ENCODE results near the gene YEATS2.
A peak's percentile ranks its signal among the peaks of the same experiment; 100 is the strongest.
"Not testable (repeated sequence)": the region's sequence is repeated elsewhere in the genome, so short reads cannot be mapped to it uniquely, and the experiment has no call there.

Gene YEATS2

GRCh38 chr3:183779896-183780465 is 82.4 kb downstream of the YEATS2 start:
- DNase-seq, result no peak

GRCh38 chr3:183781246-183781645 is 83.6 kb downstream of the YEATS2 start:
- DNase-seq, result no peak

GRCh38 chr3:183782576-183783276 is 85.1 kb downstream of the YEATS2 start:
- no peak for DNase-seq

GRCh38 chr3:183784503-183784902 is 86.9 kb downstream of the YEATS2 start:
- not testable (repeated sequence) for DNase-seq

- peak; percentile 12 for DNase-seq
These were observed 92.2 kb downstream of the YEATS2 start for GRCh38 chr3:183789826-183790225.

- DNase-seq, result no peak
These were observed 93.1 kb downstream of the YEATS2 start for GRCh38 chr3:183790700-183791099.

- no peak for DNase-seq
These were observed 95.4 kb downstream of the YEATS2 start for GRCh38 chr3:183792976-183793375.

- no peak for DNase-seq
These were observed 96.9 kb downstream of the YEATS2 start for GRCh38 chr3:183794452-183794851.

- no peak for DNase-seq
These were observed 98.8 kb downstream of the YEATS2 start for GRCh38 chr3:183796372-183796771.

- no peak for DNase-seq
These were observed 100.4 kb downstream of the YEATS2 start for GRCh38 chr3:183797996-183798395.

GRCh38 chr3:183799461-183799860 is 101.9 kb downstream of the YEATS2 start:
- no peak for DNase-seq

- DNase-seq, result no peak
These were observed 102.8 kb downstream of the YEATS2 start for GRCh38 chr3:183800243-183800863.

- DNase-seq, result no peak
These were observed 104.0 kb downstream of the YEATS2 start for GRCh38 chr3:183801601-183802000.

GRCh38 chr3:183802989-183803388 is 105.4 kb downstream of the YEATS2 start:
- peak; percentile 83 for DNase-seq

GRCh38 chr3:183807209-183807728 is 109.7 kb downstream of the YEATS2 start:
- DNase-seq, result peak; percentile 87

- DNase-seq, result no peak
These were observed 110.3 kb downstream of the YEATS2 start for GRCh38 chr3:183807881-183808280.

- no peak for DNase-seq
These were observed 110.8 kb downstream of the YEATS2 start for GRCh38 chr3:183808355-183808754.

GRCh38 chr3:183809270-183809669 is 111.7 kb downstream of the YEATS2 start:
- no peak for DNase-seq

GRCh38 chr3:183810643-183811594 is 113.3 kb downstream of the YEATS2 start:
- DNase-seq, result no peak

GRCh38 chr3:183811638-183812037 is 114.0 kb downstream of the YEATS2 start:
- no peak for DNase-seq

- DNase-seq, result peak; percentile 71
These were observed 115.3 kb downstream of the YEATS2 start for GRCh38 chr3:183812761-183813445.

- no peak for DNase-seq
These were observed 116.6 kb downstream of the YEATS2 start for GRCh38 chr3:183814240-183814639.

Measured in DMS79 (cell line).